Endothelial cell of umbilical vein (primary cell): ENCODE measurements around the gene IRF8.

Source experiments
- GATA2 ChIP-seq: IDR thresholded peaks from 2 replicates; pipeline ENCODE4 v1.7.0; 2011; ENCODE audit warnings: low read depth, mild to moderate bottlenecking, moderate library complexity, mixed read lengths, low read length; ENCODE audit not compliant: insufficient read length, insufficient read depth
- MAX ChIP-seq: IDR thresholded peaks from 2 replicates; pipeline ENCODE4 v1.6.1; 2011; ENCODE audit not compliant: insufficient read depth, insufficient read length
- POLR2A ChIP-seq: IDR thresholded peaks from 2 replicates; pipeline ENCODE4 v1.6.1; 2012; ENCODE audit warnings: low read depth, mild to moderate bottlenecking, control low read depth, low read length
- POLR2AphosphoS5 ChIP-seq: IDR thresholded peaks from 2 replicates; pipeline ENCODE4 v1.6.1; 2012; ENCODE audit warnings: low read depth, mild to moderate bottlenecking, control low read depth, low read length, moderate library complexity; ENCODE audit not compliant: insufficient read depth

- no peak for TF ChIP-seq POLR2A
- TF ChIP-seq GATA2 = no peak
- no peak for TF ChIP-seq MAX
- TF ChIP-seq POLR2AphosphoS5 = no peak
Observed at GRCh38 chr16:85948616-85949265, 49.8 kb downstream of the IRF8 start.
